Astrocyte of the spinal cord (primary cell): ENCODE measurements around the gene THRB.

Experiments used
- DNase-seq: peaks from one replicate; pipeline ENCODE4 v3.0.0; 2011; ENCODE audit warnings: low read depth, low spot score
- H3K4me3 ChIP-seq: 2 replicates; pipeline ENCODE4 v1.5.1; 2011; ENCODE audit warnings: low read depth, mild to moderate bottlenecking, low read length, moderate library complexity
- in situ Hi-C: cut with HindIII; loops from 2 replicates; pipeline ENCODE4 v1.10.0; 2017; ENCODE audit warnings: low sequenced_read_pairs
- TF ChIP-seq, protein P1 (sequence below): IDR thresholded peaks from 2 replicates; pipeline ENCODE4 v1.5.1; 2012; ENCODE audit warnings: low read depth, mild to moderate bottlenecking, low read length, inconsistent platforms

Gene THRB

DNA sequence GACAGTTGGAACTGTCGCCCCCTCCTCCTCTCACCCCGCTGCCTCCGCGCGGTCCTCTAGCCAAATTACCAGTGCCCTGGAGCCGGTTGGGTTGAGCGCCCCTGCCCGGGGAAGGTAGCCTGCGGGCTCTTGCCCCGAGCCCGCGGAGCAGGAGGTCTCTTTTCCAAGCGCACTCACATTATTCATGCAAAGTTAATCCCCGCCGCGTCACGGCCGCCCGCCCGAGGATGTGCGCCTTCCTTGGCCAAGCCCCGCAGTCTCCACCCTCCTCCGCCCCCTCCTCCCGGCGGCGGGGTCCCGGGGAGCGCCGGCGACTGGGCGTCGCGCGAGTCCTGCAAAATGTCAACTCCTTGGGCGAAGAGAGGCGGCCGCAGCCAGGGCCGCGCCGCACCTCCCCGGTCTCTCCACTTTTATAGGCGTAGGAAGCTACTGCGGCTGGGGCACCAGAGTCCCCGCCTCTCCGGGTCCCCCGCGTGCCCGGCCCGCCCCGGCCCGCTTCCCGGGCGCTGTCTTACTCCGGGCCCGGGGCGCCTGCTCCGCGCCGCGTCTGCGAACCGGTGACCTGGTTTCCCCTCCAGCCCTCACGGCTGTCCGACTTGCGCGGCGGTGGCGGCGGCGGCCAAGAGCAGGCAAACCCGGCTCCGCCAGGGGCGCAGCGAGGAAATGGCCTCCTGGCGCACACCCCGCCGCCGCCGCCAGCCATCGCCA, at the start of gene THRB:
Gene THRB, minus strand, starts transcription at position 233 of the 708 bp plus-strand sequence.
- in situ Hi-C loops: no loop called here
- peak; percentile 43 for DNase-seq
- TF ChIP-seq, protein P1, sequence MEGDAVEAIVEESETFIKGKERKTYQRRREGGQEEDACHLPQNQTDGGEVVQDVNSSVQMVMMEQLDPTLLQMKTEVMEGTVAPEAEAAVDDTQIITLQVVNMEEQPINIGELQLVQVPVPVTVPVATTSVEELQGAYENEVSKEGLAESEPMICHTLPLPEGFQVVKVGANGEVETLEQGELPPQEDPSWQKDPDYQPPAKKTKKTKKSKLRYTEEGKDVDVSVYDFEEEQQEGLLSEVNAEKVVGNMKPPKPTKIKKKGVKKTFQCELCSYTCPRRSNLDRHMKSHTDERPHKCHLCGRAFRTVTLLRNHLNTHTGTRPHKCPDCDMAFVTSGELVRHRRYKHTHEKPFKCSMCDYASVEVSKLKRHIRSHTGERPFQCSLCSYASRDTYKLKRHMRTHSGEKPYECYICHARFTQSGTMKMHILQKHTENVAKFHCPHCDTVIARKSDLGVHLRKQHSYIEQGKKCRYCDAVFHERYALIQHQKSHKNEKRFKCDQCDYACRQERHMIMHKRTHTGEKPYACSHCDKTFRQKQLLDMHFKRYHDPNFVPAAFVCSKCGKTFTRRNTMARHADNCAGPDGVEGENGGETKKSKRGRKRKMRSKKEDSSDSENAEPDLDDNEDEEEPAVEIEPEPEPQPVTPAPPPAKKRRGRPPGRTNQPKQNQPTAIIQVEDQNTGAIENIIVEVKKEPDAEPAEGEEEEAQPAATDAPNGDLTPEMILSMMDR: peak; percentile 34
- H3K4me3 ChIP-seq: peak within 1 kb of the TSS; percentile 48

DNA sequence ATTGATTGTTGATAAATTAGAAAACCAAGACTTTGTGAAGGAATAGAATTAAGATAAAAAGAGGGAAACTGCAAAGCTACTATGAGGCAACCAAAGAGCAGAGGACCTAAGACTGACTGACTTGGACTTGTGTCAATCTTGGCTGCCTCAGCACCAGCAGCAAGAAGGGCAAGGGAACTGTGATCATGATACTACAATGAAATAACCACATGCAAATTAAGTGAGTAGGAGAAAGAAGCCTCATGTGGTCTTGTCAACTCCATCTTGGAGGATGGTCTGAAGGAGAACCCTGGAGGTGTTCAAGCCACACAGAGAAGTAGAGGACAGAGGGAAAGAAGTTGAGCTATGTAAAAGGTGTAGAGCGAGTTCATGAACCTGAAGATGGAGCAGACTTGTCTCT, 47.3 kb upstream of the THRB start:
- in situ Hi-C loops: no loop called here
- no peak overlapping the region for H3K4me3 ChIP-seq
- TF ChIP-seq, protein P1: no peak
- DNase-seq: no peak

- TF ChIP-seq, protein P1: no peak
- no peak for DNase-seq
- in situ Hi-C loops: no loop called here
- no peak overlapping the region for H3K4me3 ChIP-seq
These were observed 46.2 kb upstream of the THRB start for GRCh38 chr3:24540821-24541220.

GRCh38 chr3:24539699-24540098, 45.0 kb upstream of the THRB start:
- H3K4me3 ChIP-seq: no peak overlapping the region
- DNase-seq: no peak
- in situ Hi-C loops: no loop called here
- TF ChIP-seq, protein P1: no peak

GRCh38 chr3:24538891-24539290, 44.2 kb upstream of the THRB start:
- in situ Hi-C loops: no loop called here
- H3K4me3 ChIP-seq: no peak overlapping the region
- TF ChIP-seq, protein P1: no peak
- no peak for DNase-seq

- no peak overlapping the region for H3K4me3 ChIP-seq
- in situ Hi-C loops: no loop called here
- no peak for DNase-seq
- TF ChIP-seq, protein P1: no peak
These were observed 39.0 kb upstream of the THRB start for GRCh38 chr3:24533561-24534193.
